ENCODE measurements around the gene EEPD1. TPM values are rescaled to one million over a fixed set of nuclear protein-coding genes. Genes with fewer than 3 reads are reported as not detected.

The EEPD1 gene
- total RNA-seq, 3 donors from 2014 or later, result 0.63 to 1.4 (median 1.3) TPM

GRCh38 chr7:36157527-36158320 is 4.7 kb downstream of the EEPD1 start:
- Mint-ChIP-seq H3K4me3 (no peak overlapping the region), H3K36me3 (ENCODE audit: insufficient read depth) (no peaks in the 10 kb centered on the region), H3K4me1 (ENCODE audit: low read depth) (peaks cover 31% of the 10 kb centered on the region), H3K9me3 (no peaks in the 10 kb centered on the region), H3K27me3 (ENCODE audit: low read depth) (peaks cover 2% of the 10 kb centered on the region)
- DNase-seq (no peak), ATAC-seq (no peak)

GRCh38 chr7:36158321-36158605 is 5.2 kb downstream of the EEPD1 start:
- Mint-ChIP-seq H3K9me3 (no peaks in the 10 kb centered on the region), H3K4me3 (no peak overlapping the region), H3K4me1 (ENCODE audit: low read depth) (peaks cover 31% of the 10 kb centered on the region), H3K27me3 (ENCODE audit: low read depth) (peaks cover 2% of the 10 kb centered on the region), H3K36me3 (ENCODE audit: insufficient read depth) (no peaks in the 10 kb centered on the region)
- ATAC-seq, result no peak
- DNase-seq, result no peak

- Mint-ChIP-seq H3K4me1 (ENCODE audit: low read depth) (peaks cover 22% of the 10 kb centered on the region), H3K27me3 (ENCODE audit: low read depth) (peaks cover 2% of the 10 kb centered on the region), H3K4me3 (no peak overlapping the region), H3K9me3 (no peaks in the 10 kb centered on the region), H3K36me3 (ENCODE audit: insufficient read depth) (no peaks in the 10 kb centered on the region)
- DNase-seq (no peak), ATAC-seq (no peak)
These were observed 6.6 kb downstream of the EEPD1 start for GRCh38 chr7:36159618-36160017.

- Mint-ChIP-seq H3K9me3 (no peaks in the 10 kb centered on the region), H3K4me3 (no peak overlapping the region), H3K4me1 (ENCODE audit: low read depth) (peaks cover 15% of the 10 kb centered on the region), H3K36me3 (ENCODE audit: insufficient read depth) (no peaks in the 10 kb centered on the region), H3K27me3 (ENCODE audit: low read depth) (peaks cover 2% of the 10 kb centered on the region)
- ATAC-seq (no peak), DNase-seq (no peak)
These were observed 7.3 kb downstream of the EEPD1 start for GRCh38 chr7:36160313-36160712.

- Mint-ChIP-seq H3K4me3 (no peak overlapping the region), H3K9me3 (no peaks in the 10 kb centered on the region), H3K4me1 (ENCODE audit: low read depth) (peaks cover 3% of the 10 kb centered on the region), H3K36me3 (ENCODE audit: insufficient read depth) (no peaks in the 10 kb centered on the region), H3K27me3 (ENCODE audit: low read depth) (no peaks in the 10 kb centered on the region)
- ATAC-seq (no peak), DNase-seq (no peak)
These were observed 8.9 kb downstream of the EEPD1 start for GRCh38 chr7:36161996-36162395.

GRCh38 chr7:36165059-36165458 is 12.0 kb downstream of the EEPD1 start:
- Mint-ChIP-seq H3K36me3 (ENCODE audit: insufficient read depth) (no peaks in the 10 kb centered on the region), H3K4me3 (no peak overlapping the region), H3K4me1 (ENCODE audit: low read depth) (no peaks in the 10 kb centered on the region), H3K27me3 (ENCODE audit: low read depth) (no peaks in the 10 kb centered on the region), H3K9me3 (no peaks in the 10 kb centered on the region)
- DNase-seq (no peak), ATAC-seq (no peak)

GRCh38 chr7:36165802-36166201 is 12.7 kb downstream of the EEPD1 start:
- Mint-ChIP-seq H3K27me3 (ENCODE audit: low read depth) (no peaks in the 10 kb centered on the region), H3K9me3 (no peaks in the 10 kb centered on the region), H3K4me3 (no peak overlapping the region), H3K4me1 (ENCODE audit: low read depth) (peaks cover 4% of the 10 kb centered on the region), H3K36me3 (ENCODE audit: insufficient read depth) (no peaks in the 10 kb centered on the region)
- ATAC-seq, result no peak
- no peak for DNase-seq

- Mint-ChIP-seq H3K27me3 (ENCODE audit: low read depth) (no peaks in the 10 kb centered on the region), H3K4me3 (no peak overlapping the region), H3K36me3 (ENCODE audit: insufficient read depth) (no peaks in the 10 kb centered on the region), H3K4me1 (ENCODE audit: low read depth) (peaks cover 13% of the 10 kb centered on the region), H3K9me3 (no peaks in the 10 kb centered on the region)
- ATAC-seq, result no peak
- no peak for DNase-seq
These were observed 14.5 kb downstream of the EEPD1 start for GRCh38 chr7:36167403-36168050.

GRCh38 chr7:36171503-36171902 is 18.4 kb downstream of the EEPD1 start:
- Mint-ChIP-seq H3K9me3 (no peaks in the 10 kb centered on the region), H3K27me3 (ENCODE audit: low read depth) (no peaks in the 10 kb centered on the region), H3K4me3 (no peak overlapping the region), H3K36me3 (ENCODE audit: insufficient read depth) (no peaks in the 10 kb centered on the region), H3K4me1 (ENCODE audit: low read depth) (peaks cover 13% of the 10 kb centered on the region)
- peak; percentile 67 to 85 for ATAC-seq
- no peak for DNase-seq

GRCh38 chr7:36175886-36176285 is 22.8 kb downstream of the EEPD1 start:
- ATAC-seq, result no peak
- Mint-ChIP-seq H3K4me1 (ENCODE audit: low read depth) (peaks cover 10% of the 10 kb centered on the region), H3K36me3 (ENCODE audit: insufficient read depth) (no peaks in the 10 kb centered on the region), H3K9me3 (no peaks in the 10 kb centered on the region), H3K27me3 (ENCODE audit: low read depth) (no peaks in the 10 kb centered on the region), H3K4me3 (no peak overlapping the region)
- DNase-seq, result no peak

- no peak for DNase-seq
- H3K9me3 Mint-ChIP-seq, result no peaks in the 10 kb centered on the region
These were observed 23.6 kb downstream of the EEPD1 start for GRCh38 chr7:36176697-36177096.

GRCh38 chr7:36180121-36180520 is 27.1 kb downstream of the EEPD1 start:
- no peak overlapping the region for H3K4me3 Mint-ChIP-seq
- H3K27me3 Mint-ChIP-seq (ENCODE audit: low read depth), result no peaks in the 10 kb centered on the region
- DNase-seq, result no peak
- H3K9me3 Mint-ChIP-seq, result no peaks in the 10 kb centered on the region
- ATAC-seq, result no peak
- no peaks in the 10 kb centered on the region for H3K36me3 Mint-ChIP-seq (ENCODE audit: insufficient read depth)
- no peaks in the 10 kb centered on the region for H3K4me1 Mint-ChIP-seq (ENCODE audit: low read depth)

More at GRCh38 chr7:36176697-36177096, 23.6 kb downstream of the EEPD1 start:
- Mint-ChIP-seq H3K4me3 (no peak overlapping the region), H3K4me1 (ENCODE audit: low read depth) (peaks cover 4% of the 10 kb centered on the region), H3K36me3 (ENCODE audit: insufficient read depth) (no peaks in the 10 kb centered on the region), H3K27me3 (ENCODE audit: low read depth) (no peaks in the 10 kb centered on the region)
- no peak for ATAC-seq

- Mint-ChIP-seq H3K27me3 (ENCODE audit: low read depth) (no peaks in the 10 kb centered on the region), H3K36me3 (ENCODE audit: insufficient read depth) (no peaks in the 10 kb centered on the region), H3K9me3 (peaks cover 4% of the 10 kb centered on the region), H3K4me1 (ENCODE audit: low read depth) (no peaks in the 10 kb centered on the region), H3K4me3 (no peak overlapping the region)
- DNase-seq (no peak), ATAC-seq (no peak)
These were observed 28.6 kb downstream of the EEPD1 start for GRCh38 chr7:36181668-36182067.

GRCh38 chr7:36182854-36183604 is 30.0 kb downstream of the EEPD1 start:
- Mint-ChIP-seq H3K4me1 (ENCODE audit: low read depth) (peaks cover 2% of the 10 kb centered on the region), H3K27me3 (ENCODE audit: low read depth) (no peaks in the 10 kb centered on the region), H3K36me3 (ENCODE audit: insufficient read depth) (peaks cover under 1% of the 10 kb centered on the region), H3K4me3 (no peak overlapping the region), H3K9me3 (peaks cover 4% of the 10 kb centered on the region)
- no peak for DNase-seq
- ATAC-seq, result no peak

- ATAC-seq (no peak), DNase-seq (no peak)
- H3K27me3 Mint-ChIP-seq (ENCODE audit: low read depth), result no peaks in the 10 kb centered on the region
- H3K36me3 Mint-ChIP-seq (ENCODE audit: insufficient read depth), result peaks cover 2% of the 10 kb centered on the region
- H3K9me3 Mint-ChIP-seq, result peaks cover 4% of the 10 kb centered on the region
- no peak overlapping the region for H3K4me3 Mint-ChIP-seq
- peaks cover 2% of the 10 kb centered on the region for H3K4me1 Mint-ChIP-seq (ENCODE audit: low read depth)
These were observed 32.0 kb downstream of the EEPD1 start for GRCh38 chr7:36185092-36185491.

Measured in activated T-cell treated with anti-CD3 and anti-CD28 coated beads, Interleukin-2, amount 50 U/mL, for 4 hours (primary cell).